NOMO-1 treated with dmso at 0.1 percent for 144 hours (cell line): Measurements from ENCODE around the gene CRYGB.
A peak's percentile ranks its signal among the peaks of the same experiment; 100 is the strongest.
"Not testable (repeated sequence)": the region's sequence is repeated elsewhere in the genome, so short reads cannot be mapped to it uniquely, and the experiment has no call there.

ENCODE experiments used
- DNase-seq: peaks from one replicate; lab custom pipeline; 2025; ENCODE audit not compliant: unreplicated experiment; lab: John Stamatoyannopoulos, UW

Gene CRYGB

DNA sequence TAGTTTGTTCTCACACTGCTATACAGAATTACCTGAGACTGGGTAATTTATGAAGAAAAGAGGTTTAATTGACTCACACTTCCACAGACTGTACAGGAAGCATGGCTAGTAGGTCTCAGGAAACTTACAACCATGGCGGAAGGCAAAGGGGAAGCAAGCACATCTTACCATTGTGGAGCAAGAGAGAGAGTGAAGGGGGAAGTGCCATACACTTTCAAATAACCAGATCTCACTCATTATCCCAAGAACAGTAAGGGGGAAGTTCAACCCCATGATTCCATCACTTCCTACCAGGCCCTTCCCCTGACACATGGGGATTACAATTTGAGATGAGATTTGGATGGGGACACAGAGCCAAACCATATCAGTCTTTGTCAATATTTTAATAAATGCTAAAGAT is 5.0 kb upstream of the CRYGB start:
- DNase-seq, result no peak

DNA sequence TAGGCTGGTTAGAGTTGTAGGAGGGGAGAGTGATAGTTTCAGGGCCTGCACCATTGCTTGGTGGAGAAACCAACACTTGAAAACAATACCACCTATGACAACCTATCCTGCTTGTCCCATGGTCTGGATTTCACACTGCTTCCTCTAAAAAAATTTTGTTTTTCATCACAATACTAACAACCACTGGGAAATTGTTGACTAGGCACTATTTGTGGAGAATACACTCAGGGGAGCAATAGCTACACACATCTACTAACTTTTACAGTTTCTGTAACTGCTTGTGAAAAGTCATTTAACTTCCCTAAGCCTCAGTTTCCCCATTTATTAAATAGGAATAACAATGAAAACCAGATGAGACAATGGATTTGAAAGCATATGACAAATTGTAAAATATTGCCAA is 4.1 kb upstream of the CRYGB start:
- no peak for DNase-seq

GRCh38 chr2:208148803-208149202 is 2.8 kb upstream of the CRYGB start:
- no peak for DNase-seq

DNA sequence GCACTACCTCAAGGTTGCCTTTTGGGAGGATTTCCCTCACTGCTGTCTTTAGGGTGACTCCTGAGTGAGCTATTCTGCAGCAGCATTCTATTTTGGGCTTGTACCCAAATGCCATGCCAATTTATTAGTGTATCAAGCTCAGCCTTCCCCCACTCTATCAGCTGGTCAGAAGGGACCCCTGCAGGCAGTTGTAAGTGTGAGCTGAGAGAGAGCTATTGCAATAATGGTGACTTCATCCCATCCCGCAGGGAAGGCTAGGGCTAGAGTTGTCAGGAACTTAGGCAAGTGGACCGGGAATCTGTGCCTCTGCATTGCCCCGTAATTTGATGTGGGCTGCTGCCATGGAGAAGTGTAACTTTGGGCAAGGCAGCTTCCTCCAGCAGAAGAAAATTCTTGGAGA is 1.8 kb upstream of the CRYGB start:
- DNase-seq, result no peak

DNA sequence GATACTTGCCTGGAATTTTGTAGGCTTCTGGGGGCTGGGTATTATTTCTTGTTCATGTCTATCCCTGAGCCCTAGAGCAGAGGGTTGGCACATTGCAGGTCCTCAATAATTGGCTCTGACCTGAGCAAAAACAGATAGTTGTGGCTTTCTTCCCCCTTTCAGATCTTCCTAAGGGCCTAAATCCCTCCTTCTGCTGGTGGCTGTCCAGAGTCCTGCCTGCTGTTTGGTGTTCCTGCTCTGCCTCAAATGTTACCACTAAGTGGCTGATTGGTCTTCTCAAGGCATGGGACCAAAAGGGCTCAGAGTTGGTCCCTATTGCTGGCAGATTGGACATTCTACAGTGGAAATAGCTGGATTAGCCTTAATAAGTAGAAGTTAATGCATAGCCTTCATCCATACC is 1.1 kb upstream of the CRYGB start:
- DNase-seq, result no peak

- no peak for DNase-seq
Measured at GRCh38 chr2:208142925-208143799, 2.8 kb downstream of the CRYGB start.

DNA sequence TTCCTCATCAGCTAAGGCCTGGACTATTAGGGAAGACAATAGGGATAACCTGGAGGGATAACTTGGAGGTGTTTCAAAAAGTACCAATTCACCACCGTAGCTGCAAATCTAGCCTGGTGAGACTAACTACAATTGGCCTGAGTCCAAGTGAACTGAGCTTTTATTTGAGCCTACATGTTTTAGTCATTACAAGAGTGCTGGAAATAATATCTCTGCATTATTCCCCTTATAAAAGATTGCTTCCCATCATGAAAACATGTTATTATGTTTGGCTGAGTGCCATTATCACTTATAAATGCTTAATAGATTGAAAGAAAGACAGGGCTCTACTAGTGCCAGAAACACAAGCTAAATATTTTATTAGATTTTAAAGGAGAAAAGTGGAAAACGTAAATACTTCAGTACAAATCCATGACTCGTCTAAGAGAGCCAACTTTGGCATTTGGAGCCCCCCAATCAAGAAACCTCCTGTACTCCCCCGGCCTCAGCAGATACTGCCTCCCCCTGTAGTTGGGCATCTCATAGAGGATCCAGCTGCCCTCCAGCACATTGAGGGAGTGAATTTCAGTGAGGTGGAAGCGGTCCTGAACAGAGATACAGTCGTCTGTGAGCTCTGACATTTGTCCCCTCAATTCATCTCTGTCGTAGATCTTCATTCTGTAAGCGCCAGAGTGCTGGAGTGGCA is 3.6 kb downstream of the CRYGB start:
- DNase-seq, result no peak

GRCh38 chr2:208139447-208139846 is 6.5 kb downstream of the CRYGB start:
- no peak for DNase-seq

GRCh38 chr2:208138334-208138733 is 7.6 kb downstream of the CRYGB start:
- DNase-seq, result not testable (repeated sequence)

DNA sequence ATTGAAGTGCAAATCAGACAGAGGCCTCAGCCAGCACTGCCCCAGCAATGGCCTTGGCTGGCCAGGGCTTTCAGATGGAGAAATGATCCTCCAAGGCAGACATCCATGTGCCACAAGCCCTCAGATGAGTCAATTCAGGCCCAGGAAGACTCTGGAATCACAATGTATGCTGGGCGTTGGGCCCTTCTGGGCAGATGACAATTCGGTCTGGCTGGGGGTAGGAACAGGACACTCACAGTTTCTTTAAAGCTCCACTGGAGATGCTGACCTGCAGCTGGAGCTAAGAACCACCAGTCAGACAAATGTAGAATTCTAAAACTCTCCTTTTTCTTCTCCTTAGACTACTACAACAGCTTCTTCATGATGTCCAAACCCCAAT is 9.3 kb downstream of the CRYGB start:
- no peak for DNase-seq

DNA sequence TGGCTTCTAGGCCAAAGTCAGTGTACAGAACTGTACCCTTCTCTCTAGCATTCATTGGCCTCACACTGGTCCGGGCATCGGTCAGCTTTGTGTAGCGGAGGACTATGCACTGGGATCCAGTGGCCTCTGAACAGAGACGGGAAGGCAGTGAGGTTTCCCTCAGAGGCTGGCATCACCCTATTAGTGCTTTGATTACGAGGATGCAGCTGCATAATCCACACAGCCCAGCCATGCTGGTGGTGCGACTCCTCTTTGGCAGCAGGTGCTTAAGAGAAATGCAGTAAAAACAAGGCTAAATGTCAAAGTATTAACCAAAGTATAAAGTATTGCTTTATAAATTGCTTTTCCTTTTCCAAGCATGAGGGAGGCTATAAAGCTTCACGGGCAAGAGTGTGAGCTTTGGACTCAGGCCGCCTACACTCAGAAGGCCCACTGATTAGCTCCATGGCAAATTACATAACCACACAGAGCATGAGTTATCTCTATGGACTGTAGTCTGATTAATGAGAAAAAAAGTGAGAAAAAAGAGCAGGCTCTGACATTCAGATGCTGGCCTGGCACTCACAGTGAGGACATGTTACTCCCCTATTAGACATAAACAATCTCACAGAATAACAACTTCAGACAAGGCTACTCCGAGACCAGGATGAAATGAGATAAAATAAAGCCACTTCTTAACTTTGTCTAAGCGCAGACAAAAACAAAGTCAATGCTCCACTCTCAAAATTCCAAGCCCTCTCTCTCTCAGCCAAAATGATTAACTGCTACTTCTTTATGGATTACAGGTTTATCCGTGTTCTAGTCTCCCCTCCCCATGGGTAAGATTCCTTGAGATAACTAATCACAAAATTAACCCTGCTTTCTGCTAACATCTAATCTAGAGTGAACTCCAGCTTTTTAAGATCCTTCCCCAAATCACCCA is 9.9 kb downstream of the CRYGB start:
- no peak for DNase-seq

GRCh38 chr2:208134928-208135586 is 10.9 kb downstream of the CRYGB start:
- DNase-seq, result peak; percentile 62

GRCh38 chr2:208130712-208131110 is 15.2 kb downstream of the CRYGB start:
- no peak for DNase-seq

DNA sequence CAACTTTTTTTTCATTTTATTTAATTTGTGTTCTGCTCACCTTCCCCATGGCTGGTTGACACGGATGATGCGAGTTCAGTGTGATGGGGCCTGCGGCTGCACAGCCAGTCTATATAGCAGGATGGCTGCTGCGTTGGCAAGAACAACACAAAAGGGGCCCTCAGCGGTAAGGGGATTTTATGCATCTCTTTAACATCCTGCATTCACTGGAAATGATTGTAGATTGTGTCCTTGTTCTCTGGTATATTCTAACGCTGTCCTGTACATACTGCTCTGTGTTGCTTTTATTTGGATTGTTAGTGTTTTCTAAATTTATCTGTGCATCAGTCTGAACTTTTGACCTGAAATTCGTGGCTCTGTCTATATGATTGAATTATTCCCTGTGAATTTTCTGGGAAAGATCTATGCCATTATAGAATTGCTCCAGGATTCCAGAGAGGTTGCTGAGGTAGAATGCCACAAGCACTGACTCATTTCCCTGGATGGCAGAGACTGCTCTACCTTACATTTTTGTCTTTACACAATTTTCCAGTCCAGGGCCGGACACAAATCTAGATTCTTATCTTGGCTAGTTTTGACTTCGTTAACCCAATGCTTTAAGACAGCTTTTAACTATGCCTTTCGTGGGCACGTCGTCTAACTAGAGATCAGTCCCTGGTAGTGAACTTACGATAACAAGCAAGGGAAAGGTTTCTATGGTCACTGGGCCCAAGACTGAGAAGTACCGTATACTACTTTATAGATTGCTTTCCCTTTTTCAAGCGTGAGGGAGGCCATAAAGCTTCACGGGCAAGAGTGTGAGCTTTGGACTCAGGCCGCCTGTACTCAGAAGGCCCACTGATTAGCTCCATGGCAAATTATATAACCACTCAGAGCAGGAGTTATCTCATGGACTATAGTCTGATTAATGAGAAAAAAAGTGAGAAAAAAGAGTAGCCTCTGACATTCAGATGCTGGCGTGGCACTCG is 15.9 kb downstream of the CRYGB start, which contains the start of gene CRYGC:
Gene CRYGC (minus strand): TSS at position 85 of the 968 bp plus-strand sequence. CDS start 36 bp downstream, at position 49.
- no peak for DNase-seq

DNA sequence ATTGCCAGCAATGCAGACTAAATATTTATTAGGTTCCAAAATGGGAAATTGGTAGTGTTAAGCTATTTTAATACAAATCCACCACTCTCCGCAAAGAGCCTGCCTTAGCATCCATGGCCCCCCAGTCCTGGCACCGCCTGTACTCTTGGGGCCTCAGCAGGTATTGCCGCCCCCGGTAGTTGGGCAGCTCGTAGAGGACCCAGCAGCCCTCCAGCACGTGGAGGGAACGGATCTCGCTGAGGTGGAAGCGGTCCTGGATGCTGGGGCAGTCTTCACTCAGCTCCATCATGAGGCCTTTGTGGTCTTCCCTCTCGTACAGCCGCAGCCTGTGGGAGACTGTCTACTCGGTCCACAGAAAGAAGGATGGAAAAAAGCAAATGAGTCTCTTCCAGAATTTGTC is 17.8 kb downstream of the CRYGB start:
- DNase-seq, result no peak

DNA sequence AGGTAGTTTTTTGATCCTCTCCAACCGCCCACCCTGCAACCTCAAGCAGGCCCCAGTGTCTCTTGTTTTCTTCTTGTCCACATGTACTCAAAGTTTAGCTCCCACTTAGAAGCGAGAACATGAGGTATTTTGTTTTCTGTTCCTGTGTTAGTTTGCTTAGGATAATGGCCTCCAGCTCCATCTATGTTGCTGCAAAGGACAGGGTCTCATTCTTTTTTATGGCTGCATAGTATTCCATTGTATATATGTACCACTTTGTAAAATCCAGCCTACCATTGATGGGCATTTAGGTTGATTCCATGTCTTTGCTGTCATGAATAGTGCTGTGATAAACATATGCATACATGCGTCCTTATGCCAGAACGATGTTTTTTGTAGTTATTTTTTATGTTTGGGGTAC is 18.9 kb downstream of the CRYGB start:
- no peak for DNase-seq

DNA sequence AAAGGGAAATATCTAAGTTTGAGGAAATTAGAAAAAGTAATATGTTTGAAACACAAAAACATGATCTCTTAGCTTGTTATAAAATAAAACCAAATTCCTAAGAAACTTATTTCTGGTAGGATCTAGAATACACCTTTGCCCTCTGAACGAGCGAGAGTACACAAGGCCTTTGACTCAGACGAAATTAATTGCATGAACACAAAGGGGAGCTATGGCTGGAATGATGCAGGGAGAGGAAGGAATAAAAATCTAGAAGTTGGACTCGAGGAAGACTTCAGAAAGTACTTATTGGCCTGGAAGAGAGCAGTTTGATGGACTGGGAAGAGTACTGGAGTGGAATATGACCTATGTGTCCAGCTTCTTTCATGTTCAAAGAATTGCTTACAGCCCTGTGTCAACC is 20.7 kb downstream of the CRYGB start:
- no peak for DNase-seq

DNA sequence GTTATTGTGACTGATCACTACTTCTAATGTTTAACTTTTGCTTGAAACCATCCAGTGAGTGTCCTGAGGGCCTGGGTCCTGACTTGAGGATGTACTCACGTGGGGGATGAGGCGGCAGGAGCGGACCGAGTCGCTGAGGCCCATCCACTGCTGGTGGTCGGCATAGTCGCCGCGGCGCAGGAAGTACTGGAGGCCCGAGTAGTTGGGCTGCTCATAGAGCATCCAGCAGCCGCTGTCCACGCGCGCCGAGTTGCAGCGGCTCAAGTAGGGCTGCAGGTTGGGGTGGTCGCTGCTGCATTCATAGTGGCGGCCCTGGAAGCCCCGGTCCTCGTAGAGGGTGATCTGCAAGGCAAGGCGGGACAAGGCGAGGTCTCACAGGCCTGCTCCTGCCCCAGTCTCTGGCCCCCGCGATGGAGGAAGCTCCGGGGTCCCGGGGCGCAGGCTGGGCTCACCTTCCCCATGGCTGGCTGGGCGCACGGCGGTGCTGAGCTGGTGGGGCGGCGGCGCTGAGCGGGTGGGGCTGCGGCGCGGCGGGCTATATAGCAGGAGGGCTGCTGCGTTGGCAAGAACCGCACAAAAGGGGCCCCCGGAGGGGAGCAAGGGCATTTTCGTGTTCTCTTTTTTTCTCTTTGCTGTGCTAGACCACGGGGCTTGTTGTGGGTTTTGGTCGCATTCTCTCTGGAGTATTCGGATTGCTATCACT is 21.8 kb downstream of the CRYGB start, which contains the start of gene CRYGD:
Gene CRYGD (minus strand): TSS at position 512 of the 703 bp plus-strand sequence. CDS start 51 bp downstream, at position 461.
- not testable (repeated sequence) for DNase-seq

DNA sequence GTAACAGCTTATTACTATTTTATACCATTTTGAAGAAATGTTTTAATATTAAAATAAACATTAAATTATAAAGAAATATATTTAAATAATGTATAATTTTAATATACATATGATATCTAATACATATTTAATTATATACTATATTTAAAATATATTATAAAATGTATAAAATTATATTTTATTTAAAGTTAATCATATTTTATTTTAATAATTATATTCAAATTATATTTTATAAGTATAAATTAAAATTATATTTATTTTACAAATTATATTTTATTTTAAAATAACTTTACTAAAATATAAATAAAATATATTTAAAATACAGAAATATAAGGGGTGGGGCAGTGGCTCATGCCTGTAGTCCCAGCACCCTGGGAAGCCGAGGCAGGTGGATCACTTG is 23.7 kb downstream of the CRYGB start:
- DNase-seq, result no peak
